HK-2 (cell line): ENCODE measurements around the gene TM4SF1.

Experiments
- DNase-seq: peaks from one replicate; pipeline ENCODE4 v3.0.0-alpha.2; 2018; ENCODE audit not compliant: unreplicated experiment

TM4SF1 gene

GRCh38 chr3:149375501-149376196, 1.8 kb downstream of the TM4SF1 start:
- DNase-seq = no peak

GRCh38 chr3:149374793-149375500, 2.5 kb downstream of the TM4SF1 start:
- DNase-seq = no peak

- no peak for DNase-seq
These were observed 3.1 kb downstream of the TM4SF1 start for GRCh38 chr3:149374391-149374790.

GRCh38 chr3:149373235-149374125, 4.0 kb downstream of the TM4SF1 start:
- DNase-seq = no peak

- DNase-seq = no peak
These were observed 5.7 kb downstream of the TM4SF1 start for GRCh38 chr3:149371723-149372114.

GRCh38 chr3:149371001-149371722, 6.3 kb downstream of the TM4SF1 start:
- DNase-seq = no peak

GRCh38 chr3:149369991-149370866, 7.2 kb downstream of the TM4SF1 start:
- DNase-seq = no peak

GRCh38 chr3:149368674-149369497, 8.6 kb downstream of the TM4SF1 start:
- no peak for DNase-seq

GRCh38 chr3:149368201-149368673, 9.2 kb downstream of the TM4SF1 start:
- DNase-seq = no peak

GRCh38 chr3:149366941-149367840, 10.3 kb downstream of the TM4SF1 start:
- peak; percentile 72 for DNase-seq

GRCh38 chr3:149366031-149366430, 11.4 kb downstream of the TM4SF1 start:
- no peak for DNase-seq

GRCh38 chr3:149364624-149365023, 12.8 kb downstream of the TM4SF1 start:
- DNase-seq = no peak

- no peak for DNase-seq
These were observed 14.4 kb downstream of the TM4SF1 start for GRCh38 chr3:149363053-149363452.

GRCh38 chr3:149362366-149362765, 15.1 kb downstream of the TM4SF1 start:
- DNase-seq = no peak

GRCh38 chr3:149356630-149357029, 20.8 kb downstream of the TM4SF1 start:
- no peak for DNase-seq

- no peak for DNase-seq
These were observed 21.3 kb downstream of the TM4SF1 start for GRCh38 chr3:149356044-149356592.

- no peak for DNase-seq
These were observed 23.8 kb downstream of the TM4SF1 start for GRCh38 chr3:149353581-149354184.

- DNase-seq = peak; percentile 70
These were observed 24.9 kb downstream of the TM4SF1 start for GRCh38 chr3:149352556-149352955.
